Diencephalon (tissue), 1 donor: Measurements from ENCODE around the gene VAC14. TPM values are rescaled to one million over a fixed set of nuclear protein-coding genes. Genes with fewer than 3 reads are reported as not detected.

Experiments used
- total RNA-seq: library from RNA; depleted of rRNA; stranded (reverse); fragments of >200 nt; gene quantifications from one replicate; pipeline ENCODE4 v1.2.3, GENCODE V29; 2014

The VAC14 gene
- 26.5 TPM for total RNA-seq

DNA sequence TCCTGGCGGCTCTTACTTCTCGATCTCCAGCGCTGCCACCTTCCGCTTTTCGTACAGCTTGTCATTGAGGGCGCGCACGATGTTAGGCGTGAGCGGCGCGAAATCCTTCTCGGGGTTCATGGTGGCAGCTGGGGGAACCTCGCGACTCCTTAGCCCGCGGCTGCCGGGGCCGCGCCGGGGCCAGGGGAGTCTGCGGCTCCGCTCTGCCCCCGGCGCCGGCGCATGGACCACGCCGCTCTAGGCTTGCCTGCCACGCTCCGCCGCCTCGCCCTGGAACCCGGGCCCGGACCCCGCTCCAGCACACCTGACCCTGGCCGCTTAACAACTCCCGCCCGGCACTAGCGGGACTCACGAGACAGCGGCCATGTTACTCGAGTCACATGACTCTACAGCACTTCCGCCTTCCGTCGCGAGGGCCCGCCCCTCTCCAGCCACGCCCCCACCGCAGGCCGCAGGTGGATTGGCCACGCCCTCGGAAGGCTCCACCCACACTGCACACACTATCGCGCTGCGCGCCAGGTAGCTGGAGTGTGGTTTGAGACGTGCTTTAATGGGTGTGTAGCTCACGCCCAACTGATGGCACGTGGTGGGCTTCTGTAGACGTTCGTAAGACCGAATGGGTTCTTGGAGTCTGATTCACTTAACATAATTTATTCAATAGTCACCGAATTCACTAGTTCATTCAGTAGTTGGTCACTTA lies at the start of gene VAC14:
VAC14 (minus strand) TSS at position 378 of the 700 bp plus-strand sequence; CDS start at position 120, 258 bp downstream.

DNA sequence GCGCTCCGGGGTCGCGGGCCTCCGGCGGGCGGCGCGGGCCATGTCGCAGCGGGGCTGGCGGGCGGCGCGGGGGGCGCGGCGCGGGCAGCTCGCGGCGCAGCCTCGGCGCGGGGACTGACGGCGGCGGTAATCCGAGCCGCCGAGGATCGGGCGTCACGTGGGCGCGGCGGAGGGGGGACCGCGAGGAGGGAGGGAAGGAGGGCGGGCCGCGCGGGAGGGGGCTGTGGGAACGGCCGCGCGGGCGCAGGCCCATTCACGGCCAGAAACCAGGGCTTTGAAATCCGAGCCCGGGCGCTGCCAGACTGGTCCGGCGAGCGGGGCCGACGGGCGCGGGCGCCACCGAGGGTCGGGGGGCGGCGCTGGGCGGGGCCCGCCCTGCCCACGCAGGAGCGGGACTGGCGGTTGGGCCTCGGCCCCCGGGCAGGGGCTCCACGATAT lies 115.0 kb downstream of the VAC14 start, which contains the start of gene MTSS2:
MTSS2 (minus strand) TSS at position 116 of the 438 bp plus-strand sequence. CDS start 262 bp downstream, outside the sequence.

DNA sequence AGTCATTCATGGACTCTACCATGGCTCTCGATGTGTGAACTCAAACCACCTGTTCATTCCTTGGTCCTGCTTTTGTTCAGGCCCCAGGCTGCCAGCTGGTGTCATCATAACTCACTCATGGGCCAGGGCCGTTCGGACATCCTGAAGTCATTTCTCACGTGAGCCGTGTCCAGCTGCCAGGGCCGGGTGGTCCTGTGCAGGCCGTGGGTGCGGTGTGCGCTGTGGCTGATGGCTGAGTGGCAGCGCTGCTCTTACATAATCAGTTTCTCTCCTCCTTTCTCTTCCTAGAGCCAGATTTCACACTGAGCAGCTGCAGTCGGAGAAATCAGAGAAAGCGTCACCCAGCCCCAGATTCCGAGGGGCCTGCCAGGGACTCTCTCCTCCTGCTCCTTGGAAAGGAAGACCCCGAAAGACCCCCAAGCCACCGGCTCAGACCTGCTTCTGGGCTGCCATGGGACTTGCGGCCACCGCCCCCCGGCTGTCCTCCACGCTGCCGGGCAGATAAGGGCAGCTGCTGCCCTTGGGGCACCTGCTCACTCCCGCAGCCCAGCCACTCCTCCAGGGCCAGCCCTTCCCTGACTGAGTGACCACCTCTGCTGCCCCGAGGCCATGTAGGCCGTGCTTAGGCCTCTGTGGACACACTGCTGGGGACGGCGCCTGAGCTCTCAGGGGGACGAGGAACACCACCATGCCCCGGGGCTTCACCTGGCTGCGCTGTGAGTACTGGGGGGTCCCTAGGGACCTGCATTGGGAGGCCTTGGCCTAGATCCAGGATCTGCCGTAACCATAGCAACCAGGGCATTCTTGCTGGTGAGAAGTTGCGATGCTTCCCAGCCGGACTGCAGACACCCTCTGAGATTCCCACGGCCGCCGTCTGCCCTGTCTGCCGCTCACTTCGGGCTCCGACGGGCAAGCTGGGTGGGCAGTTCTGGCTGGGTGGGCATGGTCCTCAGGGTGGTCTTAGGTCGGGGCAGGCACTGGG lies 154.4 kb downstream of the VAC14 start, which contains the start of gene IL34:
IL34 (plus strand) TSS at position 300 of the 982 bp plus-strand sequence; CDS start at position 689, 389 bp downstream.

Other genes with a start within 250 kb of the VAC14 start
- 8.5 TPM for gene IL34, start 154.6 kb downstream of the VAC14 start, total RNA-seq
- 78.9 TPM for gene MTSS2, start 115.1 kb downstream of the VAC14 start, total RNA-seq